Left ventricle myocardium superior (tissue), 1 donor: ENCODE data around the gene FGFR1OP2. TPM values are rescaled to one million over a fixed set of nuclear protein-coding genes. Genes with fewer than 3 reads are reported as not detected.

ENCODE experiments used
- ATAC-seq: fragments of 200-7000 bp; cut with Tn5 transposase; one replicate; pipeline ENCODE4 v1.9.1; 2020; ENCODE audit warnings: mild to moderate bottlenecking, moderate library complexity
- DNase-seq: peaks from one replicate; pipeline ENCODE4 v3.0.0-alpha.2; 2020
- intact Hi-C: fragments of 100-400 bp; cut with micrococcal nuclease; formaldehyde crosslinking; loops from one replicate; pipeline ENCODE4 v1.11.0; 2022
- total RNA-seq: library from RNA; stranded (reverse); fragmentation: NEBNext Ultra II Directional; extraction: Animal tissue kit (Norgen Biotek cat#: 25700); gene quantifications from one replicate; pipeline ENCODE4 v1.2.1, GENCODE V29; 2021
- donor health status: DM: no; HTN: yes; CAD: no; lungs with severe emphysema.

Gene FGFR1OP2
- total RNA-seq, 1 donor from 2014 or later = 34.7 TPM

GRCh38 chr12:26991826-26992225 is 53.6 kb downstream of the FGFR1OP2 start:
- ATAC-seq = no peak
- DNase-seq = no peak
- intact Hi-C loops = no loop called here

- intact Hi-C loops = no loop called here
- DNase-seq (no peak), ATAC-seq (no peak)
Measured at GRCh38 chr12:26994109-26994508, 55.8 kb downstream of the FGFR1OP2 start.

- DNase-seq (no peak), ATAC-seq (no peak)
- intact Hi-C loops = no loop called here
Measured at GRCh38 chr12:26995706-26996105, 57.4 kb downstream of the FGFR1OP2 start.

- ATAC-seq (no peak), DNase-seq (no peak)
- intact Hi-C loops = no loop called here
Measured at GRCh38 chr12:26997003-26997402, 58.7 kb downstream of the FGFR1OP2 start.

- intact Hi-C loops = no loop called here
- no peak for ATAC-seq
- no peak for DNase-seq
Measured at GRCh38 chr12:27000961-27001360, 62.7 kb downstream of the FGFR1OP2 start.

GRCh38 chr12:27001663-27002062 is 63.4 kb downstream of the FGFR1OP2 start:
- DNase-seq (no peak), ATAC-seq (no peak)
- intact Hi-C loops = no loop called here

- intact Hi-C loops = no loop called here
- ATAC-seq (no peak), DNase-seq (no peak)
Measured at GRCh38 chr12:27002141-27002540, 63.9 kb downstream of the FGFR1OP2 start.

GRCh38 chr12:27003421-27004381 is 65.4 kb downstream of the FGFR1OP2 start:
- ATAC-seq = no peak
- no peak for DNase-seq
- intact Hi-C loops = no loop called here

GRCh38 chr12:27005495-27005894 is 67.2 kb downstream of the FGFR1OP2 start:
- intact Hi-C loops = no loop called here
- ATAC-seq (no peak), DNase-seq (no peak)

- DNase-seq (no peak), ATAC-seq (no peak)
- intact Hi-C loops = no loop called here
Measured at GRCh38 chr12:27006797-27007467, 68.7 kb downstream of the FGFR1OP2 start.

GRCh38 chr12:27008081-27008480 is 69.8 kb downstream of the FGFR1OP2 start:
- ATAC-seq (no peak), DNase-seq (no peak)
- intact Hi-C loops = no loop called here

GRCh38 chr12:27009881-27010301 is 71.6 kb downstream of the FGFR1OP2 start:
- intact Hi-C loops = loop anchor here (10.0 kb wide), 1 partner anchor 75 kb away; the partner anchor contains the start of genes FGFR1OP2 and INTS13
- DNase-seq (no peak), ATAC-seq (no peak)

- intact Hi-C loops = loop anchor here (10.0 kb wide), 1 partner anchor 78 kb away; the partner anchor contains the start of genes FGFR1OP2 and INTS13
- no peak for ATAC-seq
- DNase-seq = no peak
Measured at GRCh38 chr12:27012239-27012981, 74.1 kb downstream of the FGFR1OP2 start.

GRCh38 chr12:27012982-27013255 is 74.6 kb downstream of the FGFR1OP2 start:
- ATAC-seq (no peak), DNase-seq (no peak)
- intact Hi-C loops = loop anchor here (10.0 kb wide), 1 partner anchor 78 kb away; the partner anchor contains the start of genes FGFR1OP2 and INTS13

GRCh38 chr12:27013611-27014084 is 75.4 kb downstream of the FGFR1OP2 start:
- intact Hi-C loops = loop anchor here (10.0 kb wide), 1 partner anchor 79 kb away; the partner anchor contains the start of genes FGFR1OP2 and INTS13
- peak; percentile 41 for ATAC-seq
- DNase-seq = no peak

- ATAC-seq = peak; percentile 96
- DNase-seq = peak; percentile 96
- intact Hi-C loops = loop anchor here (10.0 kb wide), 1 partner anchor 79 kb away; the partner anchor contains the start of genes FGFR1OP2 and INTS13
Measured at GRCh38 chr12:27014085-27014858, 76.0 kb downstream of the FGFR1OP2 start, which contains the start of gene TM7SF3. Gene TM7SF3 (minus strand): TSS chr12:27014384. CDS start chr12:27014168, 216 bp downstream.

- ATAC-seq = peak; percentile 18
- no peak for DNase-seq
- intact Hi-C loops = loop anchor here (5.0 to 10.0 kb wide), 2 partner anchors 80 to 292 kb away; partner anchors contain the start of genes FGFR1OP2 and INTS13
Measured at GRCh38 chr12:27014859-27015729, 76.8 kb downstream of the FGFR1OP2 start.
